Measurements from ENCODE around the gene UGT1A10.

Gene UGT1A10

DNA sequence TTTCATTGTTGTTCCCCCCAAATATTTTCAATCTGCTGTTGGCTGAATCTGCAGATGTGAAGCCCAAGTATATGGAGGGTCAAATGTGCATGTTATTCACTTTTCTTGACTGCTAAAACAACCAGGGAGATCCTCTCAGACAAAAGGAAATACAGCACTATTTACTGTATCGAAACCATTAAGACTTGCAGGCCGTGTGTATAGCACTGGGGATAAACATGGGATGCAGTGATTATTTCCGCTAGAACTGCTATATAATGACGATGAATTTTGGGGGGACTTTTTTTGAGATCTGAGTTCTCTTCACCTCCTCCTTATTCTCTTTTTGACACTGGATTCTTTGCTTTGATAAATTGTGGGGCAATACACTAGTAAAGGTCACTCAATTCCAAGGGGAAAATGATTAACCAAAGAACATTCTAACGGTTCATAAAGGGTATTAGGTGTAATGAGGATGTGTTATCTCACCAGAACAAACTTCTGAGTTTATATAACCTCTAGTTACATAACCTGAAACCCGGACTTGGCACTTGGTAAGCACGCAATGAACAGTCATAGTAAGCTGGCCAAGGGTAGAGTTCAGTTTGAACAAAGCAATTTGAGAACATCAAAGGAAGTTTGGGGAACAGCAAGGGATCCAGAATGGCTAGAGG, 120.3 kb downstream of the UGT1A10 start:
- peaks cover 16% of the 10 kb centered on the region for H3K27me3 Mint-ChIP-seq (ENCODE audit: low read depth, poor library complexity)
- no peak overlapping the region for H3K4me3 Mint-ChIP-seq
- no peak overlapping the region for H3K27ac Mint-ChIP-seq
- TF ChIP-seq, protein P1, sequence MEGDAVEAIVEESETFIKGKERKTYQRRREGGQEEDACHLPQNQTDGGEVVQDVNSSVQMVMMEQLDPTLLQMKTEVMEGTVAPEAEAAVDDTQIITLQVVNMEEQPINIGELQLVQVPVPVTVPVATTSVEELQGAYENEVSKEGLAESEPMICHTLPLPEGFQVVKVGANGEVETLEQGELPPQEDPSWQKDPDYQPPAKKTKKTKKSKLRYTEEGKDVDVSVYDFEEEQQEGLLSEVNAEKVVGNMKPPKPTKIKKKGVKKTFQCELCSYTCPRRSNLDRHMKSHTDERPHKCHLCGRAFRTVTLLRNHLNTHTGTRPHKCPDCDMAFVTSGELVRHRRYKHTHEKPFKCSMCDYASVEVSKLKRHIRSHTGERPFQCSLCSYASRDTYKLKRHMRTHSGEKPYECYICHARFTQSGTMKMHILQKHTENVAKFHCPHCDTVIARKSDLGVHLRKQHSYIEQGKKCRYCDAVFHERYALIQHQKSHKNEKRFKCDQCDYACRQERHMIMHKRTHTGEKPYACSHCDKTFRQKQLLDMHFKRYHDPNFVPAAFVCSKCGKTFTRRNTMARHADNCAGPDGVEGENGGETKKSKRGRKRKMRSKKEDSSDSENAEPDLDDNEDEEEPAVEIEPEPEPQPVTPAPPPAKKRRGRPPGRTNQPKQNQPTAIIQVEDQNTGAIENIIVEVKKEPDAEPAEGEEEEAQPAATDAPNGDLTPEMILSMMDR (IDR thresholded peaks at IDR 0.05): no peak
- H3K36me3 Mint-ChIP-seq (ENCODE audit: low read depth): no peaks in the 10 kb centered on the region
- no peaks in the 10 kb centered on the region for H3K4me1 Mint-ChIP-seq
- DNase-seq: no peak
- peaks cover 13% of the 10 kb centered on the region for H3K9me3 Mint-ChIP-seq

DNA sequence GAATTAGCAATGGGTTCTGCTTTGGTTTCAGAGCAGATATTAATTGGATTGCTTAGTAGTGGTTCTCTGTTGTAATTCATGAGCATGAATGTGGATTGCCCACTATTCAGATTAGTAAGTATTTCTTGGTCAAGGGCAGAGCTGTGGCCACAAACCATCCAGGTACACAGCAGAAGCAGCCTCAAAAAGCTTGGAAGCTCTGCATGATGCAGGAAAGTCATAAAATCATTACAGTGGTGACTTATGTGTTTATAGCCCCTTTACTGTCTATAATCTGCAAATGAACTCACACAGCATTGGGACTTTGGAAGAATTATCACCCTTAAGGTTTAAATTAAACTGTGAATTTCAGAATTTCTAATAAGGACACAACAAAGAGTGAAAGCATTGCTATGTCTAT, 121.9 kb downstream of the UGT1A10 start:
- H3K36me3 Mint-ChIP-seq (ENCODE audit: low read depth): no peaks in the 10 kb centered on the region

GRCh38 chr2:233758849-233759248, 122.6 kb downstream of the UGT1A10 start:
- no peak for DNase-seq
- H3K9me3 Mint-ChIP-seq: peaks cover 3% of the 10 kb centered on the region
- no peaks in the 10 kb centered on the region for H3K36me3 Mint-ChIP-seq (ENCODE audit: low read depth)
- TF ChIP-seq, protein P1 (IDR thresholded peaks at IDR 0.05): no peak
- H3K27me3 Mint-ChIP-seq (ENCODE audit: low read depth, poor library complexity): peaks cover 17% of the 10 kb centered on the region
- no peaks in the 10 kb centered on the region for H3K4me1 Mint-ChIP-seq
- no peak overlapping the region for H3K4me3 Mint-ChIP-seq
- H3K27ac Mint-ChIP-seq: no peak overlapping the region

More for the DNA sequence above, 121.9 kb downstream of the UGT1A10 start:
- no peak overlapping the region for H3K4me3 Mint-ChIP-seq
- DNase-seq: no peak
- H3K27ac Mint-ChIP-seq: no peak overlapping the region
- H3K4me1 Mint-ChIP-seq: no peaks in the 10 kb centered on the region
- TF ChIP-seq, protein P1 (IDR thresholded peaks at IDR 0.05): no peak
- peaks cover 16% of the 10 kb centered on the region for H3K27me3 Mint-ChIP-seq (ENCODE audit: low read depth, poor library complexity)
- H3K9me3 Mint-ChIP-seq: peaks cover 3% of the 10 kb centered on the region

DNA sequence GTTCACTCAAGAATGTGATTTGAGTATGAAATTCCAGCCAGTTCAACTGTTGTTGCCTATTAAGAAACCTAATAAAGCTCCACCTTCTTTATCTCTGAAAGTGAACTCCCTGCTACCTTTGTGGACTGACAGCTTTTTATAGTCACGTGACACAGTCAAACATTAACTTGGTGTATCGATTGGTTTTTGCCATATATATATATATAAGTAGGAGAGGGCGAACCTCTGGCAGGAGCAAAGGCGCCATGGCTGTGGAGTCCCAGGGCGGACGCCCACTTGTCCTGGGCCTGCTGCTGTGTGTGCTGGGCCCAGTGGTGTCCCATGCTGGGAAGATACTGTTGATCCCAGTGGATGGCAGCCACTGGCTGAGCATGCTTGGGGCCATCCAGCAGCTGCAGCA, 123.8 kb downstream of the UGT1A10 start, which contains the start of gene UGT1A1:
Gene UGT1A1 (plus strand): TSS at position 228 of the 400 bp plus-strand sequence. CDS start 18 bp downstream, at position 246.
- no peak within 1 kb of the TSS for H3K27ac Mint-ChIP-seq
- H3K4me1 Mint-ChIP-seq: no peaks in the 10 kb centered on the region
- no peak within 1 kb of the TSS for H3K4me3 Mint-ChIP-seq
- TF ChIP-seq, protein P1 (IDR thresholded peaks at IDR 0.05): no peak
- H3K36me3 Mint-ChIP-seq (ENCODE audit: low read depth): no peaks in the 10 kb centered on the region
- peaks cover 19% of the 10 kb centered on the region for H3K27me3 Mint-ChIP-seq (ENCODE audit: low read depth, poor library complexity)
- H3K9me3 Mint-ChIP-seq: no peaks in the 10 kb centered on the region
- DNase-seq: no peak

DNA sequence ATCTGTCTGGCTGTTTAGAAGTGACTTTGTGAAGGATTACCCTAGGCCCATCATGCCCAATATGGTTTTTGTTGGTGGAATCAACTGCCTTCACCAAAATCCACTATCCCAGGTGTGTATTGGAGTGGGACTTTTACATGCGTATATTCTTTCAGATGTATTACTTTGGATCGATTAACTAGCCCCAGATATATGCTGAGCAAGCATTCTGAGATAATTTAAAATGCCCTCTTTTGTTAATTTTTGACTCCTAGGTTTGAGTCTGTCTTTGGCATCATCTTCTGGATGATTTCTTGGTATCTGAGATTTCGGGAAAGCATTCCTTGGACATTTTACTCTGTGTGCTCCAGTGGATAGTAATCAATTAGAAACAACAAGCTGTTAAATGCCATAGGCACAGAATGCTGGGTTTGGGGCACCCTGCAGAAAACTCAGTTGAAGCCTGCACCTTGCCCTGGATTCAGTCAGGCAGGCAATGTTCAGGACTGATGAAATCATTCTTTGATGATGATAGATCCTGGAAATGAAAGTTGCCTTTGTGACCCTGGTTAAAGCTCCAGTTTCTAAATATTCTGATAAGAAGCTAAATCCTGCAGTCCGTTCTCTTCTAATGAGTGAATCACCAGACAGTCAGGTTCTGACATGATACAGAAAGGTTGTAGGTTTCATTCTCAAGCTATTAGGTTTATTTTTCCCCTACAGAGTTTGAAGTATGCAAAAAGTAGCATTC, 125.0 kb downstream of the UGT1A10 start:
- H3K9me3 Mint-ChIP-seq: no peaks in the 10 kb centered on the region
- peaks cover 23% of the 10 kb centered on the region for H3K27me3 Mint-ChIP-seq (ENCODE audit: low read depth, poor library complexity)
- H3K4me3 Mint-ChIP-seq: no peak overlapping the region
- H3K4me1 Mint-ChIP-seq: no peaks in the 10 kb centered on the region
- H3K36me3 Mint-ChIP-seq (ENCODE audit: low read depth): no peaks in the 10 kb centered on the region
- TF ChIP-seq, protein P1 (IDR thresholded peaks at IDR 0.05): no peak
- H3K27ac Mint-ChIP-seq: no peak overlapping the region
- DNase-seq: no peak
